HEK293 (cell line): ENCODE data around the gene KAT5.
"Not testable (repeated sequence)": the region's sequence is repeated elsewhere in the genome, so short reads cannot be mapped to it uniquely, and the experiment has no call there.

Experiments
- CTCF ChIA-PET: fragments of 350-600 bp; formaldehyde crosslinking; extraction: SDS; loops from one replicate; lab custom pipeline; 2021; ENCODE audit warnings: antibody characterized with exemption; lab: Yijun Ruan, JAX
- POLR2A ChIA-PET: fragments of 300-600 bp; formaldehyde crosslinking; extraction: SDS; loops from one replicate; lab custom pipeline; 2020; ENCODE audit warnings: antibody characterized with exemption, inconsistent platforms; lab: Yijun Ruan, JAX
- H3K27ac ChIP-seq: fragments of 200-500 bp; sonication (Bioruptor generic); 2 replicates; pipeline ENCODE4 v1.5.1; 2014; ENCODE audit warnings: low read depth, low read length, control low read depth, inconsistent platforms; ENCODE audit errors: extremely low read depth
- H3K36me3 ChIP-seq, 2 experiments: fragments of 200-500 bp in 1 of 2; sonication (Bioruptor generic) in 1 of 2; 1 replicate in 1 of 2; 2 replicates in 1 of 2; pipeline ENCODE4 v1.5.1; 2014 to 2017; ENCODE audit warnings: inconsistent platforms in 2 of 2, low read length in 2 of 2; ENCODE audit not compliant: control insufficient read depth in 2 of 2, insufficient read depth in 1 of 2
- H3K4me1 ChIP-seq: fragments of 200-500 bp; sonication (Bioruptor generic); 2 replicates; pipeline ENCODE4 v1.5.1; 2014; ENCODE audit warnings: mild to moderate bottlenecking, low read length, inconsistent platforms; ENCODE audit not compliant: control insufficient read depth, insufficient read depth
- H3K4me3 ChIP-seq: 2 replicates; pipeline ENCODE4 v1.5.1; 2011; ENCODE audit warnings: low read depth, mild to moderate bottlenecking, control low read depth, low read length, moderate library complexity
- H3K9me3 ChIP-seq: fragments of 200-500 bp; sonication (Bioruptor generic); 2 replicates; pipeline ENCODE4 v1.5.1; 2014; ENCODE audit warnings: low read depth, low read length, inconsistent platforms; ENCODE audit not compliant: control insufficient read depth, insufficient read depth
- ZNF274 ChIP-seq, 2 experiments: fragments of 200-500 bp in 1 of 2; fragments of 450-650 bp in 1 of 2; sonication (Bioruptor generic) in 1 of 2; formaldehyde crosslinking in 1 of 2; IDR thresholded peaks; 2 replicates each; pipeline versions ENCODE4 v1.5.1 to v1.6.1; 2014 to 2016; ENCODE audit warnings: borderline replicate concordance in 1 of 2, inconsistent platforms in 1 of 2, low read length in 1 of 2, missing biosample characterization in 1 of 2, missing genetic modification characterization in 1 of 2
- ZNF610 ChIP-seq: fragments of 450-650 bp; formaldehyde crosslinking; IDR thresholded peaks from 2 replicates; pipeline ENCODE4 v1.5.1; 2016; ENCODE audit warnings: missing biosample characterization, missing genetic modification characterization, borderline replicate concordance
- ZNF792 ChIP-seq: fragments of 450-650 bp; formaldehyde crosslinking; IDR thresholded peaks from 2 replicates; pipeline ENCODE4 v1.5.1; 2016; ENCODE audit warnings: missing biosample characterization, missing genetic modification characterization
- TF ChIP-seq, protein P1 (sequence below): fragments of 450-650 bp; formaldehyde crosslinking; IDR thresholded peaks from 2 replicates; pipeline ENCODE4 v1.5.1; 2016; ENCODE audit warnings: missing biosample characterization, missing genetic modification characterization
- TF ChIP-seq, protein P2 (sequence below): fragments of 450-650 bp; formaldehyde crosslinking; IDR thresholded peaks from 2 replicates; pipeline ENCODE4 v1.5.1; 2016; ENCODE audit warnings: missing biosample characterization, missing genetic modification characterization, borderline replicate concordance

KAT5 gene

DNA sequence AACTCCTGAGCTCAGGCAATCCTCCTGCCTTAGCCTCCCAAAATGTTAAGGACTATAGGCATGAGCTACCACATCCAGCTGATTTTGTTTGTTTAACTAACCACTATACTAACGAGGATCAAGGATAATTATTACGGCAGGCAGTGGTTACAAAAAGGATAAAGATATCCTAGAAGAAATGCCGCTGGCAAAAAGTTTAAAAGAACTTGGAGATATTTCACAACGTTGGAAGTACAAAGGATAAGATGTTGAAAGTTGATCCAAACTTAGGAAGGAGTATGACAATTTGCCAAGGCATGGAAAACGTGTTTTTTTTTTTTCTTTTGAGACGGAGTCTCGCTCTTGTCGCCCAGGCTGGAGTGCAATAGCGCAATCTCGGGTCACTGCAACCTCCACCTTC, 55.4 kb downstream of the KAT5 start:
- CTCF ChIA-PET = interaction anchor here (0.6 to 2.4 kb wide), 6 partner anchors 9 to 91 kb away, joined by 3 to 10 read pairs (median 3); partner anchors contain the start of gene KAT5

DNA sequence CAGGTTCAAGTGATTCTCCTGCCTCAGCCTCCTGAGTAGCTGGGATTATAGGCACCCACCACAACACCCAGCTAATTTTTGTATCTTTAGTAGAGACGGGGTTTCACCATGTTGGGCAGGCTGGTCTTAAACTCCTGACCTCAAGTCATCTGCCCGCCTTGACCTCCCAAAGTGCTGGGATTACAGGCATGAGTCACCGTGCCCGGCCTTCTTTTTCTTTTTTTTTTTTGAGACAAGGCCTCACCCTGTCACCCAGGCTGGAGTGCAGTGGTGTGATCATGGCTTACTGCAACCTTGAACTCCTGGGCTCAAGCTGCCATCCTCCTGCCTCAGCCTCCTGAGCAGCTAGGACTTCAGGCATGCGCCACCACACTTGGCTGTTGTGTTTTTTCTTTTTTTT, 55.8 kb downstream of the KAT5 start:
- POLR2A ChIA-PET, H3K4me3 ChIP-seq, H3K27ac ChIP-seq, H3K36me3 ChIP-seq, H3K9me3 ChIP-seq, H3K4me1 ChIP-seq: not testable (repeated sequence)
- CTCF ChIA-PET = interaction anchor here (0.6 to 2.4 kb wide), 4 partner anchors 9 to 56 kb away, joined by 3 to 10 read pairs (median 3); partner anchors contain the start of gene KAT5

More for the DNA sequence above, 55.4 kb downstream of the KAT5 start:
- TF ChIP-seq ZNF610 (tag by site-specific recombination) (no peak), ZNF274 (IDR thresholded peaks at IDR 0.05; ENCODE audit: low read length) (no peak), ZNF274 (tag by site-specific recombination; IDR thresholded peaks at IDR 0.05; ENCODE audit: borderline replicate concordance) (no peak), ZNF792 (tag by site-specific recombination) (no peak)
- TF ChIP-seq, protein P1, sequence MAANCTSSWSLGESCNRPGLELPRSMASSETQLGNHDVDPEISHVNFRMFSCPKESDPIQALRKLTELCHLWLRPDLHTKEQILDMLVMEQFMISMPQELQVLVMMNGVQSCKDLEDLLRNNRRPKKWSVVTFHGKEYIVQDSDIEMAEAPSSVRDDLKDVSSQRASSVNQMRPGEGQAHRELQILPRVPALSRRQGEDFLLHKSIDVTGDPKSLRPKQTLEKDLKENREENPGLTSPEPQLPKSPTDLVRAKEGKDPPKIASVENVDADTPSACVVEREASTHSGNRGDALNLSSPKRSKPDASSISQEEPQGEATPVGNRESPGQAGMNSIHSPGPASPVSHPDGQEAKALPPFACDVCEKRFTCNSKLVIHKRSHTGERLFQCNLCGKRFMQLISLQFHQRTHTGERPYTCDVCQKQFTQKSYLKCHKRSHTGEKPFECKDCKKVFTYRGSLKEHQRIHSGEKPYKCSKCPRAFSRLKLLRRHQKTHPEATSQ (tag by site-specific recombination) = no peak
- TF ChIP-seq, protein P2, sequence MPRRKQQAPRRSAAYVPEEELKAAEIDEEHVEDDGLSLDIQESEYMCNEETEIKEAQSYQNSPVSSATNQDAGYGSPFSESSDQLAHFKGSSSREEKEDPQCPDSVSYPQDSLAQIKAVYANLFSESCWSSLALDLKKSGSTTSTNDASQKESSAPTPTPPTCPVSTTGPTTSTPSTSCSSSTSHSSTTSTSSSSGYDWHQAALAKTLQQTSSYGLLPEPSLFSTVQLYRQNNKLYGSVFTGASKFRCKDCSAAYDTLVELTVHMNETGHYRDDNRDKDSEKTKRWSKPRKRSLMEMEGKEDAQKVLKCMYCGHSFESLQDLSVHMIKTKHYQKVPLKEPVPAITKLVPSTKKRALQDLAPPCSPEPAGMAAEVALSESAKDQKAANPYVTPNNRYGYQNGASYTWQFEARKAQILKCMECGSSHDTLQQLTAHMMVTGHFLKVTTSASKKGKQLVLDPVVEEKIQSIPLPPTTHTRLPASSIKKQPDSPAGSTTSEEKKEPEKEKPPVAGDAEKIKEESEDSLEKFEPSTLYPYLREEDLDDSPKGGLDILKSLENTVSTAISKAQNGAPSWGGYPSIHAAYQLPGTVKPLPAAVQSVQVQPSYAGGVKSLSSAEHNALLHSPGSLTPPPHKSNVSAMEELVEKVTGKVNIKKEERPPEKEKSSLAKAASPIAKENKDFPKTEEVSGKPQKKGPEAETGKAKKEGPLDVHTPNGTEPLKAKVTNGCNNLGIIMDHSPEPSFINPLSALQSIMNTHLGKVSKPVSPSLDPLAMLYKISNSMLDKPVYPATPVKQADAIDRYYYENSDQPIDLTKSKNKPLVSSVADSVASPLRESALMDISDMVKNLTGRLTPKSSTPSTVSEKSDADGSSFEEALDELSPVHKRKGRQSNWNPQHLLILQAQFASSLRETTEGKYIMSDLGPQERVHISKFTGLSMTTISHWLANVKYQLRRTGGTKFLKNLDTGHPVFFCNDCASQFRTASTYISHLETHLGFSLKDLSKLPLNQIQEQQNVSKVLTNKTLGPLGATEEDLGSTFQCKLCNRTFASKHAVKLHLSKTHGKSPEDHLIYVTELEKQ (tag by site-specific recombination) = no peak
- TF ChIP-seq, all 188 proteins: peak for 0
- Histone ChIP-seq H3K27ac (no peak overlapping the region), H3K4me3 (no peak overlapping the region), H3K9me3 (no peaks in the 10 kb centered on the region), H3K4me1 (no peaks in the 10 kb centered on the region), H3K36me3 (no peaks in the 10 kb centered on the region)
- POLR2A ChIA-PET = no interaction called here
